Gastrocnemius medialis (tissue), 4 donors: Measurements from ENCODE around the gene SH2B3.

Source experiments
- CTCF ChIP-seq, 5 experiments: fragments of 450-650 bp in 3 of 5; fragments of 200-600 bp in 2 of 5; sonication (generic) in 2 of 5; IDR thresholded peaks in 4 of 5; conservative IDR thresholded peaks in 1 of 5; 1 replicate in 4 of 5; 2 replicates in 1 of 5; pipeline ENCODE4 v1.5.1; 2016 to 2019; ENCODE audit warnings: antibody characterized with exemption in 5 of 5, mild to moderate bottlenecking in 3 of 5, moderate library complexity in 3 of 5
- POLR2A ChIP-seq, 2 donors: fragments of 450-650 bp; IDR thresholded peaks; one replicate each; pipeline ENCODE4 v1.6.1; 2017; ENCODE audit warnings: antibody characterized with exemption in 2 of 2, mild to moderate bottlenecking in 2 of 2, moderate library complexity in 2 of 2

DNA sequence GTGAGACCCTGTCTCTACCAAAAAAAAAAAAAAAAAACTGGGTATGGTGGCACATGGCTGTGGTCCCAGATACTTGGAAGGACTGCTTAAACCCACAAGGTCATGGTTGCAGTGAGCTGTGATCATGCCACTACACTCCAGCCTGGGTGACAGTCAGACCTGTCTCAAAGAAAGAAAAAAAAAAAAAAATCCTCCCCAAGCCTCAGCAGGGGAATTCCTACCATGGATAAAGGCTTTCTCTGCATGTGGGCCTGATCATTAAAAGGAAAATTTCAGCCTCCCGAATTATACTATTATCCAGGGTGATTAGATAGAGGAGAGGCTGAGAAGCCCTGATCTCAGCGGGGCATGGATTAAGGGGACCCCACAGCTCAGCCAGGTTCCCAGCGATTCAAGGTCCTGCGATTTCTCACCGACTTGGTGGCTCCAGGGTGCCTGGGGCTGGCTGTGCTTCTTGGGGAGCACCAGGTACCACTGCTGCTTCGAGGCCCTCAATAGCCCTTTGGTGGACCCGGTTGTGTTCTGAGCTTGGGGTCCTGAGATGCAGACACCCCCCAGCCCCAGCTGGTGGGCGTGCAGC, 5.6 kb downstream of the SH2B3 start:
- TF ChIP-seq CTCF (IDR thresholded peaks at IDR 0.05 in 4 of 5, conservative IDR thresholded peaks at IDR 0.05 in 1 of 5), result no peak
- no peak for TF ChIP-seq POLR2A (IDR thresholded peaks at IDR 0.05)
